GM12874 (cell line): Measurements from ENCODE around the gene PCF11.

Experiments
- TF ChIP-seq, protein P1 (sequence below): IDR thresholded peaks from 2 replicates; pipeline ENCODE4 v1.5.1; 2011; ENCODE audit warnings: low read depth, mild to moderate bottlenecking, control low read depth, low read length, moderate library complexity; ENCODE audit not compliant: insufficient read depth

Gene PCF11

DNA sequence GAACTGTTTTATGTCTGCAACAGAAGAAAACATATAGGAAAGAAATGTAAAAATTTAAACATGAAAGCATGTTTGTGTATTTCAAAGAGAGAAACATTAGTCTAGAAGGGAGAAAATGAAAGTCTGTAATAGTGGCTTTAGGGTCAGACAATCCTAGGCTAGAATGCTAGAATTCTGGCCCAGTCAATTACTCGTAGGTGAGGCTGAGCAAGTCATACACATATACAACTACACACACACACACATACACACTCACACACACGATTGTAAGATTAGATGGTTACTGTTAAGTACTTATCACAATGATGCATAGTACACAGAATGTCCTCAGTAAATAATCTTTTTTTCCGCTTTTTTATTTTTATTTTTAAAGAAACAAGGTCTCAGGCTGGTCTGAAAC is 37.7 kb upstream of the PCF11 start:
- TF ChIP-seq, protein P1, sequence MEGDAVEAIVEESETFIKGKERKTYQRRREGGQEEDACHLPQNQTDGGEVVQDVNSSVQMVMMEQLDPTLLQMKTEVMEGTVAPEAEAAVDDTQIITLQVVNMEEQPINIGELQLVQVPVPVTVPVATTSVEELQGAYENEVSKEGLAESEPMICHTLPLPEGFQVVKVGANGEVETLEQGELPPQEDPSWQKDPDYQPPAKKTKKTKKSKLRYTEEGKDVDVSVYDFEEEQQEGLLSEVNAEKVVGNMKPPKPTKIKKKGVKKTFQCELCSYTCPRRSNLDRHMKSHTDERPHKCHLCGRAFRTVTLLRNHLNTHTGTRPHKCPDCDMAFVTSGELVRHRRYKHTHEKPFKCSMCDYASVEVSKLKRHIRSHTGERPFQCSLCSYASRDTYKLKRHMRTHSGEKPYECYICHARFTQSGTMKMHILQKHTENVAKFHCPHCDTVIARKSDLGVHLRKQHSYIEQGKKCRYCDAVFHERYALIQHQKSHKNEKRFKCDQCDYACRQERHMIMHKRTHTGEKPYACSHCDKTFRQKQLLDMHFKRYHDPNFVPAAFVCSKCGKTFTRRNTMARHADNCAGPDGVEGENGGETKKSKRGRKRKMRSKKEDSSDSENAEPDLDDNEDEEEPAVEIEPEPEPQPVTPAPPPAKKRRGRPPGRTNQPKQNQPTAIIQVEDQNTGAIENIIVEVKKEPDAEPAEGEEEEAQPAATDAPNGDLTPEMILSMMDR, result no peak

DNA sequence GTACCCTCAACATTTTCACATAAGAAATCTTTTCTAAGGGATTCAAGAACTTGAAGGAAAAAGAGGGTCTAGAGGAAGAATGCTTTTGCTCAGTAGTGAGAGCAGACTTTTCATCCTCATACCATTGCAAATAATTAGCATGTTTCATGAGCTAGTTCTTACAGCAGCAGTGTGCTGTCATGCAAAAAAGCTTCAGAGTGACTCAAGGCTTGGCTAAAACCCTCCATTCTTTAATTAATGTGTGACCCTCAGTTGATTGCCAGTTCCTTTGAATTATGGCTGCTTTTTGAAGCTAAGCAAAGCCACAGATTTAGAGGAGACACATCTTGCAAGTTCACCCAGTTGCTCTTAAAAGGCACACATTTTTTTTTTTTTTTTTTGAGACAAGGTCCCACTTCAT is 36.6 kb upstream of the PCF11 start:
- TF ChIP-seq, protein P1, result no peak

DNA sequence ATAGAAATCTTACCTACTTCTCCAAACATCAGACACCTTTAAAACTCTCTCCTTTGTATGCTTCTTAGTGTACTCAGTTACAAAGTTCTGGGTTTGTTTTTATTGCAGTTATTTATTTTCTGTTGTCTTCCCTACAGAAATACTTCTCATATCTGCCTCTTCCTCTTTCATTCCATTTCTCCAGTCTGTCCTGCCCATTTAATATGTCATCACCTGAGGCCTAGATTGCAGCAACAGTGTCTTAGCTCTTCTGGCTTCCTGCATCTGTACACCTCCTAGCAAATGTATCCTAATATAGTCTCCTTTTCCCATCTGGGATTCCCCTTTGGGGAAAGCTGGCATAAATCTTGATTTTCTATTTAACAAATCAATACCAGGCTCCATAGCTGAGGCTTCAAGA is 34.9 kb upstream of the PCF11 start:
- TF ChIP-seq, protein P1, result no peak

DNA sequence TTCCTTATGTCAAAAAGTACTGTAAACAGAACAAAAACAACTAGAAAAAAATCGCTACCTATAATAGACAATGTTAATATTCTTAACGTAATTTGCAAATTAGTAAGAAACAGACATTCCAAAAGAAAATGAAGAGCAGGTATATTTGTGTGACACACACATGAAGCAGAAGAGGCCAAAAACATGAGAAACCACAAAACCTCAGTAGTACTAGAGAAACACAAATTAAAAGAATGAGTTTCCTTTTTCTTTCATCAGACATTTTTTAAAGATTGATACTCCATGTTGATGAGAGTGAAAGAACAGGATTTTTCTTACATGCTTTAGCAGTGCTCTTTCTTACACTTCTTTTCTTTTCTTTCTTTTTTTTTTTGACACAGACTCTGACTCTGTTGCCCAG is 34.2 kb upstream of the PCF11 start:
- TF ChIP-seq, protein P1, result no peak

DNA sequence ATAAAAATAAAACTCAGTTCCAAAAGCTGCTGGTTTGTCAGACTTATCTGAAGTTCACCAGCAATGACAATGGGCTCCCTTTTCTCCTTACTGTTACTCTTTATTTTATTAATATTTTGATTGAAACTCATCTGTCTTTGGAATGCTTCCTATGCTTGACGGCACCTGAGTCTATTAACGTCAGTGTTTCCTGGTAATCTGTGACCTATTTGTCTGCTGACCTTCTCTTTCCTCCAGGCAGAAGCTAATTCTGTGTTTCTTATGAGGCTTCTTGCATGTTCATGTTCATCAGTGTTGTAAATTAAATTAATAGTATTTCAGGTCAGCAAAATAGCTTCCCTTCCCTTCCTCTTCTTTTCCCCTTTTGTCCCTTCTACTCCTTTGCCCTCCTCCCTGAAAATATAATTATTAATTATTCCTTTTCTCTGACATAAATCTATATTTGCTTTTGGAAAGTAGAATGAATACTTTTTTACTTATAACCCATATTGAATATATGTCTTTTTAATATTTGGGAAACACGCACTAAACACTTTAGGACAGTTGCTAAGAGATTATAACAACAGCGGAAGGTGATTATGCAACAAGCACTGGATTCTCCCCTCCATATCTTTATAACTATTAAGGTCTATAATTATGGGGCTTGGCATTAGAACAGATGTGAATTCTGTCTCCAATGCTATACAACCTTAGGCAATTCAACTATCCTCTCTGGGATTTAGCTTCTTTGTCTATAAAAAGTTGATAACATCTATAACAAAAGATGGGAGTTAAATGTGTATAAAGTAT is 32.1 kb upstream of the PCF11 start:
- TF ChIP-seq, protein P1, result no peak

DNA sequence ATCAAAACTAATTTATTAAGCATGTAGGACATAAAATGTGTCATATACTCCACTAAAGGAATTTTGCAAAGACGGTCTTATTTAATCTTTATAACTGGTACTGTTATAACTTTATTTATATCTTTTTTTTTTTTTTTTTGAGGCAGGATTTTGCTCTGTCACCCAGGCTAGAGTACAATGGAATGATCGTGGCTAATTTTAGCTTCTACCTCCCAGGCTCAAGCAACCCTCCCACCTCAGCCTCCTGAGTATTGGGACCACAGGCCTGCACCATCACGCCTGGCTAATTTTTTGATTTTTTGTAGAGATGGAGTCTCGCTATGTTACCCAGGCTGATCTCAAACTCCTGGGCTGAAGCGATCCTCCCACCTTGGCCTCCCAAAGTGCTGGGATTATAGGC is 31.4 kb upstream of the PCF11 start:
- TF ChIP-seq, protein P1, result no peak

DNA sequence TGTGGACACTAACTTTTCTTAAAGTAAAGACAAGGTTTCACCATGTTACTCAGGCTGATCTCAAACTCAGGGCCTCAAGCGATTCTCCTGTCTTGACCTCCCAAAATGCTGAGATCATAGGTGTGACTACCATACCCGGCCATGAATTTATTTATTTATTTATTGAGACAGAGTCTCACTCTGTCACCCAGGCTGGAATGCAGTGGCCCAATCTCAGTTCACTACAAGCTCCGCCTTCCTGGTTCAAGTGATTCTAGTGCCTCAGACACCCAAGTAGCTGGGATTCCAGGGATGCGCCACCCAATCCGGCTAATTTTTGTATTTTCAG is 29.7 kb upstream of the PCF11 start:
- TF ChIP-seq, protein P1, result no peak
